Fibroblast of skin of left biceps (primary cell): Measurements from ENCODE around the gene TMPRSS3.

Experiments used
- DNase-seq, 2 experiments: peaks; one replicate each; pipeline ENCODE4 v3.0.0-alpha.2; 2013; ENCODE audit warnings: low read depth in 2 of 2

Gene TMPRSS3

GRCh38 chr21:42373908-42374455 is 21.9 kb downstream of the TMPRSS3 start:
- DNase-seq, result no peak

- no peak for DNase-seq
Observed at GRCh38 chr21:42373196-42373907, 22.5 kb downstream of the TMPRSS3 start.

- no peak for DNase-seq
Observed at GRCh38 chr21:42370894-42371654, 24.8 kb downstream of the TMPRSS3 start.

GRCh38 chr21:42369821-42370220 is 26.0 kb downstream of the TMPRSS3 start:
- no peak for DNase-seq

- DNase-seq, result no peak
Observed at GRCh38 chr21:42367367-42368165, 28.3 kb downstream of the TMPRSS3 start.

GRCh38 chr21:42366292-42367010 is 29.4 kb downstream of the TMPRSS3 start, which contains the start of gene TFF1:
Gene TFF1 (minus strand): TSS chr21:42366535. CDS start chr21:42366495, 40 bp downstream.
- DNase-seq, result no peak

- no peak for DNase-seq
Observed at GRCh38 chr21:42365770-42366169, 30.1 kb downstream of the TMPRSS3 start.

GRCh38 chr21:42364304-42364865 is 31.5 kb downstream of the TMPRSS3 start:
- DNase-seq, result no peak

GRCh38 chr21:42363312-42363711 is 32.5 kb downstream of the TMPRSS3 start:
- DNase-seq, result no peak

GRCh38 chr21:42362700-42363099 is 33.2 kb downstream of the TMPRSS3 start:
- no peak for DNase-seq

GRCh38 chr21:42362198-42362597 is 33.7 kb downstream of the TMPRSS3 start:
- no peak for DNase-seq

- DNase-seq, result no peak
Observed at GRCh38 chr21:42361286-42361685, 34.6 kb downstream of the TMPRSS3 start.

- DNase-seq, result no peak
Observed at GRCh38 chr21:42360317-42360716, 35.5 kb downstream of the TMPRSS3 start.

GRCh38 chr21:42358937-42359336 is 36.9 kb downstream of the TMPRSS3 start:
- DNase-seq, result no peak

GRCh38 chr21:42358261-42358660 is 37.6 kb downstream of the TMPRSS3 start:
- DNase-seq, result no peak

GRCh38 chr21:42357307-42357706 is 38.5 kb downstream of the TMPRSS3 start:
- no peak for DNase-seq

- DNase-seq, result no peak
Observed at GRCh38 chr21:42356650-42357049, 39.2 kb downstream of the TMPRSS3 start.

- DNase-seq, result no peak
Observed at GRCh38 chr21:42356046-42356445, 39.8 kb downstream of the TMPRSS3 start.

GRCh38 chr21:42353623-42354022 is 42.2 kb downstream of the TMPRSS3 start:
- DNase-seq, result no peak

GRCh38 chr21:42352441-42353095 is 43.3 kb downstream of the TMPRSS3 start:
- DNase-seq, result no peak
